H1 (cell line): ENCODE data around the gene WSCD2.

Source experiments
- CBX8 ChIP-seq: fragments of 300-800, 300-1000 bp; sonication (generic); IDR thresholded peaks from 2 replicates; pipeline ENCODE4 v1.7.1; 2016; ENCODE audit warnings: low read depth, low read length, borderline replicate concordance
- CEBPB ChIP-seq: IDR thresholded peaks from 2 replicates; pipeline ENCODE4 v1.6.1; 2012; ENCODE audit warnings: low read depth, low read length
- EZH2 ChIP-seq: fragments of 200-600 bp; sonication (generic); IDR thresholded peaks from 2 replicates; pipeline ENCODE4 v1.7.1; 2012; ENCODE audit warnings: low read depth, mild to moderate bottlenecking, moderate library complexity, low read length, inconsistent platforms; ENCODE audit not compliant: severe bottlenecking
- POLR2A ChIP-seq, 2 experiments: IDR thresholded peaks; 1 replicate in 1 of 2; 2 replicates in 1 of 2; pipeline ENCODE4 v1.6.1; 2011; ENCODE audit warnings: low read depth in 2 of 2, low read length in 2 of 2, mild to moderate bottlenecking in 2 of 2; ENCODE audit errors: control extremely low read depth in 1 of 2
- POLR2AphosphoS5 ChIP-seq: IDR thresholded peaks from 2 replicates; pipeline ENCODE4 v1.6.1; 2011; ENCODE audit warnings: low read depth, low read length
- SUZ12 ChIP-seq: fragments of 200-600 bp; sonication (generic); IDR thresholded peaks from 2 replicates; pipeline ENCODE4 v1.6.1; 2012; ENCODE audit warnings: mild to moderate bottlenecking, inconsistent platforms, low read length, moderate library complexity, mixed read lengths
- TF ChIP-seq, protein P1 (sequence below), 3 experiments: IDR thresholded peaks; 1 replicate in 2 of 3; 2 replicates in 1 of 3; pipeline versions ENCODE4 v1.5.1 to v1.6.1; 2011; ENCODE audit warnings: low read length in 3 of 3, mild to moderate bottlenecking in 3 of 3, inconsistent platforms in 2 of 3, low read depth in 1 of 3, moderate library complexity in 1 of 3; ENCODE audit not compliant: insufficient read depth in 1 of 3; ENCODE audit errors: control extremely low read depth in 1 of 3
- TF ChIP-seq, protein P2 (sequence below): IDR thresholded peaks from 2 replicates; pipeline ENCODE4 v1.6.1; 2011; ENCODE audit warnings: low read depth, mild to moderate bottlenecking, low read length; ENCODE audit not compliant: insufficient read depth

DNA sequence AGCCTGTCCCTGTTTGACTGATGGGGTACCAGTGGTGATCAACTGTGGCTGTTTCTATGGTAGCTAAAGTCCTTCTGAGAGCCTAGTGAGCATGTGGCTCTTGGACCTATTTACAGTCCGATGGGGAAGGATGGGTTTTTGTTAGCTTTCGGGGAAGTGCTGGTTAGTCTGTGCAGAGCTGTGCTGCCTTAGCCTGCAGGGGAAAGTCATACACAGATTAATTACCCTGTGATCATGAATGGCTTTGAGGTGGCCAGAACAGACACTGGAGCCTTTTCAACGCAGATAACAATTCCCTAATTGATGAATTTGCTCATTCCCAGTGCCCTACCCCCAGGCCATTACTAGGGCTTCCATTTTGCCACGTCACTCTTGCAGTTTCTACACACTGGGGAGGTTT lies 99.7 kb downstream of the WSCD2 start:
- TF ChIP-seq, protein P1, sequence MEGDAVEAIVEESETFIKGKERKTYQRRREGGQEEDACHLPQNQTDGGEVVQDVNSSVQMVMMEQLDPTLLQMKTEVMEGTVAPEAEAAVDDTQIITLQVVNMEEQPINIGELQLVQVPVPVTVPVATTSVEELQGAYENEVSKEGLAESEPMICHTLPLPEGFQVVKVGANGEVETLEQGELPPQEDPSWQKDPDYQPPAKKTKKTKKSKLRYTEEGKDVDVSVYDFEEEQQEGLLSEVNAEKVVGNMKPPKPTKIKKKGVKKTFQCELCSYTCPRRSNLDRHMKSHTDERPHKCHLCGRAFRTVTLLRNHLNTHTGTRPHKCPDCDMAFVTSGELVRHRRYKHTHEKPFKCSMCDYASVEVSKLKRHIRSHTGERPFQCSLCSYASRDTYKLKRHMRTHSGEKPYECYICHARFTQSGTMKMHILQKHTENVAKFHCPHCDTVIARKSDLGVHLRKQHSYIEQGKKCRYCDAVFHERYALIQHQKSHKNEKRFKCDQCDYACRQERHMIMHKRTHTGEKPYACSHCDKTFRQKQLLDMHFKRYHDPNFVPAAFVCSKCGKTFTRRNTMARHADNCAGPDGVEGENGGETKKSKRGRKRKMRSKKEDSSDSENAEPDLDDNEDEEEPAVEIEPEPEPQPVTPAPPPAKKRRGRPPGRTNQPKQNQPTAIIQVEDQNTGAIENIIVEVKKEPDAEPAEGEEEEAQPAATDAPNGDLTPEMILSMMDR (IDR thresholded peaks at IDR 0.05; ENCODE audit: control extremely low read depth in 1 of 3, insufficient read depth in 1 of 3, low read depth in 1 of 3, low read length in 3 of 3) = no peak
- TF ChIP-seq CBX8 (no peak), EZH2 (no peak), CEBPB (no peak), POLR2A (IDR thresholded peaks at IDR 0.05; ENCODE audit: control extremely low read depth in 1 of 2, low read depth in 2 of 2, low read length in 2 of 2) (no peak), SUZ12 (no peak), POLR2AphosphoS5 (no peak)
- TF ChIP-seq, protein P2, sequence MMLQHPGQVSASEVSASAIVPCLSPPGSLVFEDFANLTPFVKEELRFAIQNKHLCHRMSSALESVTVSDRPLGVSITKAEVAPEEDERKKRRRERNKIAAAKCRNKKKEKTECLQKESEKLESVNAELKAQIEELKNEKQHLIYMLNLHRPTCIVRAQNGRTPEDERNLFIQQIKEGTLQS = no peak
